ENCODE measurements around the gene PIEZO2.
"Not testable (repeated sequence)": the region's sequence is repeated elsewhere in the genome, so short reads cannot be mapped to it uniquely, and the experiment has no call there.

Gene PIEZO2

GRCh38 chr18:10923141-10923540 lies 226.2 kb downstream of the PIEZO2 start:
- DNase-seq = no peak

- not testable (repeated sequence) for DNase-seq
Observed at GRCh38 chr18:10922712-10923111, 226.7 kb downstream of the PIEZO2 start.

GRCh38 chr18:10920309-10920708 lies 229.1 kb downstream of the PIEZO2 start:
- DNase-seq = not testable (repeated sequence)

GRCh38 chr18:10919851-10920250 lies 229.5 kb downstream of the PIEZO2 start:
- DNase-seq = no peak

GRCh38 chr18:10916865-10917264 lies 232.5 kb downstream of the PIEZO2 start:
- DNase-seq = no peak

- no peak for DNase-seq
Observed at GRCh38 chr18:10916387-10916786, 233.0 kb downstream of the PIEZO2 start.

GRCh38 chr18:10915748-10916147 lies 233.6 kb downstream of the PIEZO2 start:
- not testable (repeated sequence) for DNase-seq

GRCh38 chr18:10914610-10915009 lies 234.8 kb downstream of the PIEZO2 start:
- DNase-seq = not testable (repeated sequence)

GRCh38 chr18:10913919-10914318 lies 235.4 kb downstream of the PIEZO2 start:
- no peak for DNase-seq

- no peak for DNase-seq
Observed at GRCh38 chr18:10912790-10913545, 236.4 kb downstream of the PIEZO2 start.

- no peak for DNase-seq
Observed at GRCh38 chr18:10909724-10910123, 239.6 kb downstream of the PIEZO2 start.

- DNase-seq = no peak
Observed at GRCh38 chr18:10908760-10909159, 240.6 kb downstream of the PIEZO2 start.

- DNase-seq = no peak
Observed at GRCh38 chr18:10907749-10908148, 241.6 kb downstream of the PIEZO2 start.

GRCh38 chr18:10901329-10901728 lies 248.0 kb downstream of the PIEZO2 start:
- no peak for DNase-seq

- no peak for DNase-seq
Observed at GRCh38 chr18:10900435-10900834, 248.9 kb downstream of the PIEZO2 start.

GRCh38 chr18:10899481-10899880 lies 249.9 kb downstream of the PIEZO2 start:
- no peak for DNase-seq

- no peak for DNase-seq
Observed at GRCh38 chr18:10898417-10898974, 250.9 kb downstream of the PIEZO2 start.

- no peak for DNase-seq
Observed at GRCh38 chr18:10896851-10897250, 252.5 kb downstream of the PIEZO2 start.

GRCh38 chr18:10895976-10896375 lies 253.4 kb downstream of the PIEZO2 start:
- DNase-seq = no peak

- DNase-seq = no peak
Observed at GRCh38 chr18:10894501-10894900, 254.9 kb downstream of the PIEZO2 start.

- no peak for DNase-seq
Observed at GRCh38 chr18:10893761-10894160, 255.6 kb downstream of the PIEZO2 start.

- no peak for DNase-seq
Observed at GRCh38 chr18:10893196-10893595, 256.2 kb downstream of the PIEZO2 start.

- no peak for DNase-seq
Observed at GRCh38 chr18:10892786-10893185, 256.6 kb downstream of the PIEZO2 start.

- no peak for DNase-seq
Observed at GRCh38 chr18:10890022-10890421, 259.3 kb downstream of the PIEZO2 start.

- no peak for DNase-seq
Observed at GRCh38 chr18:10878703-10879102, 270.7 kb downstream of the PIEZO2 start.
